Lower lobe of right lung (tissue), 2 donors: Measurements from ENCODE around the gene CXCL10. TPM values are rescaled to one million over a fixed set of nuclear protein-coding genes. Genes with fewer than 3 reads are reported as not detected.

Experiments used
- ATAC-seq, 2 donors: fragments of 200-7000 bp; cut with Tn5 transposase; one replicate each; pipeline ENCODE4 v1.9.1; 2020 to 2022; ENCODE audit warnings: mild to moderate bottlenecking in 2 of 2, moderate library complexity in 2 of 2
- DNase-seq: peaks from one replicate; pipeline ENCODE4 v3.0.0-alpha.2; 2020
- H3K27ac ChIP-seq: fragments of 200-600 bp; one replicate; pipeline ENCODE4 v1.8.0; 2022
- H3K27me3 ChIP-seq: fragments of 200-600 bp; one replicate; pipeline ENCODE4 v1.8.0; 2022; ENCODE audit warnings: low read depth
- H3K36me3 ChIP-seq: fragments of 200-600 bp; one replicate; pipeline ENCODE4 v1.8.0; 2022; ENCODE audit warnings: mild to moderate bottlenecking
- H3K4me1 ChIP-seq: fragments of 200-600 bp; one replicate; pipeline ENCODE4 v1.8.0; 2022
- H3K4me3 ChIP-seq: fragments of 200-600 bp; one replicate; pipeline ENCODE4 v1.8.0; 2022; ENCODE audit warnings: mild to moderate bottlenecking
- H3K9me3 ChIP-seq: fragments of 200-600 bp; one replicate; pipeline ENCODE4 v1.8.0; 2022
- intact Hi-C: fragments of 100-400 bp; cut with DNase I; formaldehyde crosslinking; loops from one replicate; pipeline ENCODE4 v1.11.0; 2022
- total RNA-seq: library from RNA; stranded (reverse); fragmentation: NEBNext Ultra II Directional; extraction: Animal tissue kit (Norgen Biotek cat#: 25700); gene quantifications from one replicate; pipeline ENCODE4 v1.2.1, GENCODE V29; 2021
- TF ChIP-seq, protein P1 (sequence below): fragments of 200-600 bp; IDR thresholded peaks from one replicate; pipeline ENCODE4 v1.8.0; 2022; ENCODE audit warnings: antibody characterized with exemption, mild to moderate bottlenecking
- donor health status: DM: no; HTN: yes; CAD: no; lungs with severe emphysema.

Gene CXCL10
- total RNA-seq, 1 donor from 2014 or later, result 3.3 TPM

DNA sequence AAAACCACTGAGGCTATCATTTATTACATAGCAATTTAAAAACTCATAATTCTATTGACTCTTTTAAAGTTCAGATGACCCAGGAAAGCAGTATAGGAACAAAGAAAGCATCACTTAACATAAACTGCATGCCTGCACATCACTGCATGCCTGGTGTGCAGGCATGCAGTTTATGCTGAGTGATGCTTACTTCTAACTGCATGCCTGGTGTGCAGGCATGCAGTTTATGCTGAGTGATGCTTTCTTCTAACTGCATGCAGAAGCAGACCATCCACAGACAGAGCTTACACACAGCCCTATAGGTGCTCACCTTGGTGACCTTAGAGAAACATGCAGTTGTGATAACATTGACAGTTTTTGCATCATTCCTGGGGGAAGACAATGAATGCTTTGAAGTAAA, 49.5 kb downstream of the CXCL10 start:
- Histone ChIP-seq H3K36me3 (peaks cover 100% of the 10 kb centered on the region), H3K9me3 (peaks cover 6% of the 10 kb centered on the region), H3K4me1 (no peaks in the 10 kb centered on the region), H3K27me3 (no peaks in the 10 kb centered on the region), H3K4me3 (no peak overlapping the region), H3K27ac (no peak overlapping the region)
- TF ChIP-seq, protein P1, sequence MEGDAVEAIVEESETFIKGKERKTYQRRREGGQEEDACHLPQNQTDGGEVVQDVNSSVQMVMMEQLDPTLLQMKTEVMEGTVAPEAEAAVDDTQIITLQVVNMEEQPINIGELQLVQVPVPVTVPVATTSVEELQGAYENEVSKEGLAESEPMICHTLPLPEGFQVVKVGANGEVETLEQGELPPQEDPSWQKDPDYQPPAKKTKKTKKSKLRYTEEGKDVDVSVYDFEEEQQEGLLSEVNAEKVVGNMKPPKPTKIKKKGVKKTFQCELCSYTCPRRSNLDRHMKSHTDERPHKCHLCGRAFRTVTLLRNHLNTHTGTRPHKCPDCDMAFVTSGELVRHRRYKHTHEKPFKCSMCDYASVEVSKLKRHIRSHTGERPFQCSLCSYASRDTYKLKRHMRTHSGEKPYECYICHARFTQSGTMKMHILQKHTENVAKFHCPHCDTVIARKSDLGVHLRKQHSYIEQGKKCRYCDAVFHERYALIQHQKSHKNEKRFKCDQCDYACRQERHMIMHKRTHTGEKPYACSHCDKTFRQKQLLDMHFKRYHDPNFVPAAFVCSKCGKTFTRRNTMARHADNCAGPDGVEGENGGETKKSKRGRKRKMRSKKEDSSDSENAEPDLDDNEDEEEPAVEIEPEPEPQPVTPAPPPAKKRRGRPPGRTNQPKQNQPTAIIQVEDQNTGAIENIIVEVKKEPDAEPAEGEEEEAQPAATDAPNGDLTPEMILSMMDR, result no peak
- intact Hi-C loops, result no loop called here
- no peak for ATAC-seq
- DNase-seq, result no peak

Other genes starting within 250 kb of the CXCL10 start
- gene PPEF2, start 121.0 kb downstream of the CXCL10 start, total RNA-seq, result not detected
- 26.4 TPM for gene NAAA, start 82.5 kb downstream of the CXCL10 start, total RNA-seq
- 32.2 TPM for gene SDAD1, start 32.6 kb downstream of the CXCL10 start, total RNA-seq
- 1.3 TPM for gene CXCL9, start 16.0 kb downstream of the CXCL10 start, total RNA-seq
- gene CXCL11, start 12.6 kb upstream of the CXCL10 start, total RNA-seq, result 0.62 TPM
- not detected for gene ART3, start 51.2 kb upstream of the CXCL10 start, total RNA-seq
- gene NUP54, start 124.9 kb upstream of the CXCL10 start, total RNA-seq, result 34.5 TPM
- 166 TPM for gene SCARB2, start 190.3 kb upstream of the CXCL10 start, total RNA-seq
- 6.4 TPM for gene FAM47E, start 228.2 kb upstream of the CXCL10 start, total RNA-seq